Measurements from ENCODE around the gene PPHLN1. TPM values are rescaled to one million over a fixed set of nuclear protein-coding genes. Genes with fewer than 3 reads are reported as not detected.

PPHLN1 gene

DNA sequence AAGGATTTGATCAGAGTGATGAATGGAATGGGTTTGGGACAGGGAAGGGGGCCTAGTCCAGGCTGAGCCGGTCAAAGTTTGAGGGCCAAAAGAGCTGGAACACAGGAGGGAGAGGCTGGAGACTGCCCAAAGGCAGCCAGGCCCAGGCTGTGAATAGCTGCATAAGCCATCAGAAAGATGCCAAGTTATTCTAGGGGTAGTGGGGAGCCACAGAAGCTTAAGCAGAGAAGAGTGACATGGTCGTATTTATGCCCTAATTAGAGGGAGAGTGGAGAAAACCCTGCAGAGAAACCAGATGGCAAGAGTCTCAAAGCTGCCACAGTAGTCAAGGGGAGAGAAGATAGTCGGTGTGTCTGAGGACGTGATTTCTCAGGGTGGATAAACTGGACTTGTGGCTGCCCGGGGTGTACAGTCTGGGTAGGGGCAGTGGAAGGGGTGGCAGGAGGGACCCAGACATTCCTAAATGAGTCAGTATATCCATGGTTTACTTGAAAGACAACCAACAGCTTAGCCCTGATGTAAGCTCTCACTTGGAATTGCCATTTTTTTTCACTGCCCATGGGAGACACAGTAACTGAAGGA is 164.4 kb downstream of the PPHLN1 start:
- Histone ChIP-seq H3K27me3 (ENCODE audit: control insufficient read depth, insufficient read depth, low read length) (no peaks in the 10 kb centered on the region), H3K4me3 (ENCODE audit: low read length) (no peak overlapping the region), H3K4me1 (ENCODE audit: control insufficient read depth, insufficient read depth, low read length) (no peaks in the 10 kb centered on the region), H3K4me2 (ENCODE audit: low read length) (no peak overlapping the region), H3K9me3 (replicated peaks; ENCODE audit: low read length) (no peaks in the 10 kb centered on the region), H3K9ac (ENCODE audit: low read depth, low read length) (no peak overlapping the region), H3K36me3 (ENCODE audit: insufficient read depth, low read length) (no peaks in the 10 kb centered on the region)

Small RNA genes lying within 50 kb of the gene (small RNA-seq; reads per million reads assigned to genes)
- gene MIR7851 (not detected), gene RF00019 (not detected), gene RF00090 (not detected), gene RNU6-249P (not detected)
